Right renal pelvis (tissue), 4 donors: ENCODE data around the gene FGGY. TPM values are rescaled to one million over a fixed set of nuclear protein-coding genes. Genes with fewer than 3 reads are reported as not detected.
"Not testable (repeated sequence)": the region's sequence is repeated elsewhere in the genome, so short reads cannot be mapped to it uniquely, and the experiment has no call there.

Experiments
- DNase-seq, 4 donors: peaks; one replicate each; pipeline ENCODE4 v3.0.0-alpha.2; 2013; ENCODE audit warnings: low read depth in 4 of 4, low spot score in 3 of 4, missing footprints in 1 of 4
- polyA plus RNA-seq, 4 donors: library from polyadenylated mRNA; unstranded; fragments of 120-200 nt; gene quantifications; one replicate each; pipeline ENCODE4 v1.2.1, GENCODE V29; 2013; ENCODE audit not compliant: insufficient read length in 4 of 4

Gene FGGY
- polyA plus RNA-seq, 4 donors = 22.6 to 27.0 (median 24.2) TPM

- no peak for DNase-seq
Measured at GRCh38 chr1:59709333-59709732, 412.4 kb downstream of the FGGY start.

- DNase-seq = not testable (repeated sequence)
Measured at GRCh38 chr1:59710920-59711319, 414.0 kb downstream of the FGGY start.

GRCh38 chr1:59714219-59714618, 417.3 kb downstream of the FGGY start:
- no peak for DNase-seq

GRCh38 chr1:59714966-59715365, 418.1 kb downstream of the FGGY start:
- DNase-seq = no peak

- DNase-seq = no peak
Measured at GRCh38 chr1:59716832-59717231, 419.9 kb downstream of the FGGY start.

GRCh38 chr1:59718064-59718988, 421.4 kb downstream of the FGGY start:
- DNase-seq = no peak

- DNase-seq = no peak
Measured at GRCh38 chr1:59718989-59719360, 422.1 kb downstream of the FGGY start.

GRCh38 chr1:59720326-59721115, 423.6 kb downstream of the FGGY start:
- DNase-seq = no peak

- DNase-seq = no peak
Measured at GRCh38 chr1:59730302-59730701, 433.4 kb downstream of the FGGY start.

- DNase-seq = no peak
Measured at GRCh38 chr1:59730759-59731478, 434.0 kb downstream of the FGGY start.

GRCh38 chr1:59731591-59731990, 434.7 kb downstream of the FGGY start:
- DNase-seq = no peak

- no peak for DNase-seq
Measured at GRCh38 chr1:59732214-59732955, 435.5 kb downstream of the FGGY start.

- DNase-seq = no peak
Measured at GRCh38 chr1:59733443-59734141, 436.7 kb downstream of the FGGY start.

- DNase-seq = not testable (repeated sequence)
Measured at GRCh38 chr1:59735927-59736326, 439.0 kb downstream of the FGGY start.

GRCh38 chr1:59736744-59737143, 439.9 kb downstream of the FGGY start:
- DNase-seq = no peak

- no peak for DNase-seq
Measured at GRCh38 chr1:59737638-59738037, 440.7 kb downstream of the FGGY start.

GRCh38 chr1:59738152-59738551, 441.3 kb downstream of the FGGY start:
- no peak for DNase-seq

GRCh38 chr1:59738591-59739015, 441.7 kb downstream of the FGGY start:
- no peak for DNase-seq

GRCh38 chr1:59739111-59739510, 442.2 kb downstream of the FGGY start:
- DNase-seq = no peak

- no peak for DNase-seq
Measured at GRCh38 chr1:59742526-59742925, 445.6 kb downstream of the FGGY start.
